Activated naive CD4-positive, alpha-beta T cell treated with anti-CD3 and anti-CD28 coated beads, Interleukin-2, amount 50 U/mL, for 72 hours (primary cell): Measurements from ENCODE around the gene NRN1L. TPM values are rescaled to one million over a fixed set of nuclear protein-coding genes. Genes with fewer than 3 reads are reported as not detected.

Experiments
- ATAC-seq, 2 donors: fragments of 150-1000 bp; cut with Tn5 transposase; 2 replicates each; pipeline ENCODE4 v1.10.0; 2021; ENCODE audit warnings: mild to moderate bottlenecking in 2 of 2, moderate library complexity in 2 of 2
- DNase-seq, 2 donors: peaks; one replicate each; pipeline ENCODE4 v3.0.0; 2021 to 2022; ENCODE audit warnings: low spot score in 2 of 2
- H3K27ac Mint-ChIP-seq, 2 donors: one replicate each; pipeline ENCODE4 v1.8.0; 2022; ENCODE audit warnings: mild to moderate bottlenecking in 2 of 2, mixed read lengths in 2 of 2
- H3K36me3 Mint-ChIP-seq, 2 donors: one replicate each; pipeline ENCODE4 v1.8.0; 2022; ENCODE audit warnings: mixed read lengths in 2 of 2
- H3K9me3 Mint-ChIP-seq, 2 donors: one replicate each; pipeline ENCODE4 v1.8.0; 2022; ENCODE audit warnings: mixed read lengths in 2 of 2
- total RNA-seq, 2 donors: library from RNA; stranded (reverse); gene quantifications; one replicate each; pipeline ENCODE4 v1.2.3, GENCODE V29; 2022

NRN1L gene
- total RNA-seq, 2 donors from 2014 or later = 0.78 TPM; not detected in 1

- no peak for ATAC-seq
- Mint-ChIP-seq H3K36me3 (no peaks in the 10 kb centered on the region), H3K27ac (peak overlapping the region in 1 of 2 donors; percentile 93), H3K9me3 (no peaks in the 10 kb centered on the region)
- no peak for DNase-seq
Observed at GRCh38 chr16:67919622-67920221, 35.0 kb downstream of the NRN1L start.

GRCh38 chr16:67922221-67922620 lies 37.5 kb downstream of the NRN1L start:
- Mint-ChIP-seq H3K27ac (peak overlapping the region; percentile 91 to 97), H3K9me3 (no peaks in the 10 kb centered on the region), H3K36me3 (no peaks in the 10 kb centered on the region)
- ATAC-seq (no peak), DNase-seq (no peak)

- no peaks in the 10 kb centered on the region for H3K36me3 Mint-ChIP-seq
- DNase-seq (no peak), ATAC-seq (no peak)
- H3K27ac Mint-ChIP-seq = peak overlapping the region; percentile 79 to 91
- H3K9me3 Mint-ChIP-seq = no peaks in the 10 kb centered on the region
Observed at GRCh38 chr16:67922740-67923139, 38.1 kb downstream of the NRN1L start.

GRCh38 chr16:67923414-67924116 lies 38.9 kb downstream of the NRN1L start:
- ATAC-seq (no peak), DNase-seq (no peak)
- Mint-ChIP-seq H3K9me3 (no peaks in the 10 kb centered on the region), H3K27ac (peak overlapping the region; percentile 79 to 91), H3K36me3 (no peaks in the 10 kb centered on the region)

- Mint-ChIP-seq H3K9me3 (no peaks in the 10 kb centered on the region), H3K27ac (peak overlapping the region; percentile 29 to 91), H3K36me3 (no peaks in the 10 kb centered on the region)
- no peak for DNase-seq
- ATAC-seq = no peak
Observed at GRCh38 chr16:67924140-67924906, 39.6 kb downstream of the NRN1L start.

DNA sequence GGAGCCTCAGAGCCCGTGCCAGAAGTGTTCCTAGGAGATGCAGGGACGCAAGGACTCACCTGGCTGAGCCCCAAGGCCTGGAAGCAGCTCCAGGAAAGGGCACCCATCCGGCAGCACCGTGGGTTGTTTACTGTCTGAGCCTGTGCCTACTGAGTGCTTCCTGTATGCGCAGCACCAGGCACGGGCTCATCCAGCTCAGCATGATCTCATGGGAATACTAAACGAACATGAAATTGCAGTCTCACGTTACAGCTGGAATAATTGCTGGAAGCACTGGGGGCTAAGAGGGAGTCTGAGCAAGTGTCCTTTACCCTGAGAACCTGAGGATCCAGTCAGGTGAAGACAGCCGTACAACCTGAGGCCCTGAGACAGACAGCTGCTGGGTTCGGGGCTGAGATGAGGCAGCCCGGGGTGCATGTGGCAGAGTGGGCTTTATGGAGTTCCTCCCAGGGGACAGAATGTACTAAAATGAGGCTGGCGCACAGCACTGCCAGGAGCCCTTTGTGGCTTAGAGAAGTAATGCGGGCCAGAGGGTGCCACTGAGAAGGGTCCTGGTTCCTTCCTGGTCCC lies 41.6 kb downstream of the NRN1L start:
- ATAC-seq = no peak
- H3K36me3 Mint-ChIP-seq = no peaks in the 10 kb centered on the region
- DNase-seq = no peak
- no peaks in the 10 kb centered on the region for H3K9me3 Mint-ChIP-seq
- peak overlapping the region; percentile 29 to 76 for H3K27ac Mint-ChIP-seq

DNA sequence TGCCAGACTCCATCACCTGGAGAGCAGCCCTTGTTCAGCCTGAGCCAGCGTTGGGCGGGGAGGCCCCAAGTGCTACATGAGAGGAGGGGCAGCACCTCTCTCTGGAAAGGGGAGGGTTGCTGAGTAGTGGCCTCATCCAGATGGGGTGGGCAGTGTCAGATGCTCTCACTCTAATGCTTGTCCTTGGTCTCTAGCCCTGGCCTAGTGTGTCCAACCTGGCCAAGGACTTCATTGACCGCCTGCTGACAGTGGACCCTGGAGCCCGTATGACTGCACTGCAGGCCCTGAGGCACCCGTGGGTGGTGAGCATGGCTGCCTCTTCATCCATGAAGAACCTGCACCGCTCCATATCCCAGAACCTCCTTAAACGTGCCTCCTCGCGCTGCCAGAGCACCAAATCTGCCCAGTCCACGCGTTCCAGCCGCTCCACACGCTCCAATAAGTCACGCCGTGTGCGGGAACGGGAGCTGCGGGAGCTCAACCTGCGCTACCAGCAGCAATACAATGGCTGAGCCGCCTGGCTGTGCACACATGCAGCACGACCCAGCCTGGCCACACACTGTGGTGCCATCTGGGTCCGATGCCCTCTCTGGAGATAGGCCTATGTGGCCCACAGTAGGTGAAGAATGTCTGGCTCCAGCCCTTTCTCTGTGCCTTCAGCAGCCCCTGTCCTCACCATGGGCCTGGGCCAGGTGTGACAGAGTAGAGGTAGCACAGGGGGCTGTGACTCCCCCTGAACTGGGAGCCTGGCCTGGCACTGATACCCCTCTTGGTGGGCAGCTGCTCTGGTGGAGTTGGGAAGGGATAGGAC lies 42.7 kb downstream of the NRN1L start:
- Mint-ChIP-seq H3K27ac (peak overlapping the region in 1 of 2 donors; percentile 76), H3K36me3 (no peaks in the 10 kb centered on the region), H3K9me3 (no peaks in the 10 kb centered on the region)
- ATAC-seq (no peak), DNase-seq (no peak)

GRCh38 chr16:67928147-67928546 lies 43.5 kb downstream of the NRN1L start:
- H3K9me3 Mint-ChIP-seq = no peaks in the 10 kb centered on the region
- peak overlapping the region; percentile 68 to 76 for H3K27ac Mint-ChIP-seq
- DNase-seq = no peak
- H3K36me3 Mint-ChIP-seq = no peaks in the 10 kb centered on the region
- peak; percentile 5 to 6 for ATAC-seq

DNA sequence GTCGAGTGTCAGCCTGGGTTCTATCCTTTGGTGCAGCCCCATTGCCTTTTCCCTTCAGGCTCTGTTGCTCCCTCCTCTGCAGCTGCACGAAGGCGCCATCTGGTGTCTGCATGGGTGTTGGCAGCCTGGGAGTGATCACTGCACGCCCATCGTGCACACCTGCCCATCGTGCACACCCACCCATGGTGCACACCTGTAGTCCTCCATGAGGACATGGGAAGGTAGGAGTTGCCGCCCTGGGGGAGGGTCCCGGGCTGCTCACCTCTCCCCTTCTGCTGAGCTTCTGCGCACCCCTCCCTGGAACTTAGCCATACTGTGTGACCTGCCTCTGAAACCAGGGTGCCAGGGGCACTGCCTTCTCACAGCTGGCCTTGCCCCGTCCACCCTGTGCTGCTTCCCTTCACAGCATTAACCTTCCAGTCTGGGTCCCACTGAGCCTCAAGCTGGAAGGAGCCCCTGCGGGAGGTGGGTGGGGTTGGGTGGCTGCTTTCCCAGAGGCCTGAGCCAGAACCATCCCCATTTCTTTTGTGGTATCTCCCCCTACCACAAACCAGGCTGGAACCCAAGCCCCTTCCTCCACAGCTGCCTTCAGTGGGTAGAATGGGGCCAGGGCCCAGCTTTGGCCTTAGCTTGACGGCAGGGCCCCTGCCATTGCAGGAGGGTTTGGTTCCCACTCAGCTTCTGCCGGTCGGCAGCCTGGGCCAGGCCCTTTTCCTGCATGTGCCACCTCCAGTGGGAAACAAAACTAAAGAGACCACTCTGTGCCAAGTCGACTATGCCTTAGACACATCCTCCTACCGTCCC lies 44.1 kb downstream of the NRN1L start:
- Mint-ChIP-seq H3K27ac (peak overlapping the region in 1 of 2 donors; percentile 76), H3K9me3 (no peaks in the 10 kb centered on the region), H3K36me3 (peaks cover 3% of the 10 kb centered on the region in 2 donors)
- peak; percentile 78 to 84 for DNase-seq
- peak; percentile 83 to 85 for ATAC-seq

- Mint-ChIP-seq H3K36me3 (peaks cover 12 to 16% of the 10 kb centered on the region in 2 donors), H3K9me3 (no peaks in the 10 kb centered on the region)
- no peak for DNase-seq
Observed at GRCh38 chr16:67930191-67930590, 45.5 kb downstream of the NRN1L start.

DNA sequence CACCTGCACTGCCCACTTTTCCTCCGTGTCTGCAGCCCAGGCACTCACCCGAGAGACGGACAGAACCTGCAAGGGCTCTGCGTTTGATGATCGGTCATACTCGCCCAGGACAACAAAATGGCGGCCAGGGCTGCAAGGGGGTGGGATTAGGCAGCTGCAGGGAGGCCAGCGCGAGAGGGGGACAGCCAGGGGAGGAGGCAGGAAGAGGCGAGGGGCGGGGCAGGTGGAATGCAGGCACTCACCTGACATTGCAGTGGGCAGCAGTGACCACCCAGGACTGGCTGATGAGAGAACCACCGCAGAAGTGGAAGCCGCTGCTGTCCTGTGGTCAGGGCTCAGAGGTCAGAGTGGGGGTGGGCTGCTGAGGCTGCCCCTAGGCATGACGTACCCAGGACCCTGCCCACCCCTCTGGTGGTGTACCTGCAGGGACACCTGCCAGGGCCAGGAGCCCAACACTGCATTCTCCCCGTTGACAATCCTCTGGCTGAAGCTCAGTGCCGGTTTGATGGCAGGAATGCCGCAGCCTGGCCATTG lies 46.1 kb downstream of the NRN1L start:
- Mint-ChIP-seq H3K9me3 (no peaks in the 10 kb centered on the region), H3K36me3 (peaks cover 18 to 21% of the 10 kb centered on the region in 2 donors), H3K27ac (peak overlapping the region in 1 of 2 donors; percentile 71)
- ATAC-seq (no peak), DNase-seq (no peak)

More at GRCh38 chr16:67930191-67930590, 45.5 kb downstream of the NRN1L start:
- ATAC-seq = no peak
- H3K27ac Mint-ChIP-seq = no peak overlapping the region

DNA sequence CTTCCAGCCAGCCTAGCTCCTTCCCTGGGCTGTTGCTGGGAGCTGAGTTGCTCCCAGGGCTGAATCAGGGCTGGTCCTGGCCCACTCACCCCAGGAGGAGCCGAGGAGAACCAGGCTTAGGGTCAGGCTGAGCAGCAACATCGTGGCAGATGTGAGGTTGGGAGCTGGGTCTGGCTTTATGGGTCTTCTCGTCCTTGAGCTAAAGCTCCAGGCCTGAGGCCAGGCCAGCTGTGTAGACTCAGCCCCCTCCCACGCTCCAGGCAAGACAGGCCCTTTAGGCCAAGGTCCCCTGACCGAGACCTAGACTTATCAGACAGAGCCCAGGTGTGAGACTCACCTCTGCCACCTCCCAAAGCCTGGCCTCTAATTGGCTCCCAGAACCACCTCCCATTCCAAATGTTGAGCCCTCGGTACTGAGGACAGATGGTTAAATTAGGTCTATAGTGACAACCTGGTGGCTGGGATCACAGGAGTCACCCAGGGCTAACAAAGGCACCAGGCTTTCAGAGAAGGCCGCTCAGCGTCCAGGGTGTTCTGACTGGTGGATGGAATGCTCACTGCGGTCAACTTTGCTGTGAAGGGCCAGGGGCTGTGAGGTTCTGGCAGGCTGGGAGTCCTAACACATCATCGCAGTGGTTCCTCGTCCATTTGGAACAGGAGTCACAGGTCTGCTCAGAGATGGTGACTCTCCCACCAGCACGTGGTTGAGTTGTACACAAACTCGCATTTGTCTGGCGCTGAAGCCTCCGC lies 47.2 kb downstream of the NRN1L start, which contains the start of gene CTRL:
Gene CTRL, minus strand, starts transcription at position 151 of the 750 bp plus-strand sequence. Its CDS starts 10 bp downstream, at position 141.
- DNase-seq (no peak), ATAC-seq (no peak)
- H3K9me3 Mint-ChIP-seq = no peaks in the 10 kb centered on the region
- H3K36me3 Mint-ChIP-seq = peaks cover 29 to 30% of the 10 kb centered on the region in 2 donors
- peak within 1 kb of the TSS; percentile 65 to 71 for H3K27ac Mint-ChIP-seq

DNA sequence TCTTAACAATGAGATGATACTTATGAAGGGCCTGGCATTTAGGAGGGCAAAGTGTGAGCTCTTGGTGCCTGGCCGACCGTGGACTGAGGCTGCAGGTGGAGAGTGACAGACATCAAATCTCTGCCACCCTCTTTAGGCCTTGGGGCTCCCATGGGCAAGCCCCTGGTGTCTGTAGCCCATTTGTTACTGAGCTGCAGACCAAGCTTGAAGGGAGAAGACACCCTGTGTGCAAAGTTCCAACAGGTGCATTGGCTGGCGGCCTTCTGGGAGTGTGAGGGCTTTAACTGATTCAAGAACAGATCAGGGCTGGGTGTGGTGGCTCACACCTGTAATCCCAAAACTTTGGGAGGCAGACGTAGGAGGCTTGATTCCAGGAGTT lies 47.8 kb downstream of the NRN1L start:
- Mint-ChIP-seq H3K9me3 (no peaks in the 10 kb centered on the region), H3K27ac (peak overlapping the region; percentile 65 to 71), H3K36me3 (peaks cover 34 to 35% of the 10 kb centered on the region in 2 donors)
- no peak for ATAC-seq
- no peak for DNase-seq

DNA sequence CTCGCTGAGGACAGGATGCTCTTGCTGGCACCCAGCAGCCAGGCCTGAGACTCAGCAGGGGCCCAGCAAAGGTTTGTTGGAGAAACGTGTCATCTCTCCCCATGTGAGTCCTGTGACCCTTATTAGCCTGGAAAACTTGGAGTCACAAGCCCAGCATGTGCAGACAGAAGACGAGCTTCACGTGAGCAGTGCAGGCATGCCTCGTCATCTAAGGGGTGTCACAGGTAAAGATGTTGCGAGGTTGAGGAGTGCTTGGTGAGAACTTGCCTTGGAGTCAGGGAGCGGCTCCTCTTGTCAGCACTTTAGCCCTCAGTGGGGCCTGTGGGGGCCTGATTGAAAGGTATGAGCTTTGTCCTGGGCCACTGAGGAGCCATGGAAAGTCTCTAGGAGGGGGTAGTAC lies 49.1 kb downstream of the NRN1L start:
- Mint-ChIP-seq H3K9me3 (no peaks in the 10 kb centered on the region), H3K27ac (peak overlapping the region in 1 of 2 donors; percentile 99), H3K36me3 (peaks cover 34 to 36% of the 10 kb centered on the region in 2 donors)
- ATAC-seq (no peak), DNase-seq (no peak)
